Duodenal mucosa (tissue), 2 donors: ENCODE results near the gene PLEKHF1.
"Not testable (repeated sequence)": the region's sequence is repeated elsewhere in the genome, so short reads cannot be mapped to it uniquely, and the experiment has no call there.

ENCODE experiments used
- H3K27ac ChIP-seq: one replicate; pipeline ENCODE4 v1.7.0; 2013; ENCODE audit warnings: low read depth, low read length
- H3K27me3 ChIP-seq, 2 donors: one replicate each; pipeline ENCODE4 v1.7.0; 2013; ENCODE audit warnings: low read length in 2 of 2, control low read depth in 1 of 2; ENCODE audit not compliant: insufficient read depth in 2 of 2, control insufficient read depth in 1 of 2
- H3K36me3 ChIP-seq, 2 donors: one replicate each; pipeline ENCODE4 v1.7.0; 2013; ENCODE audit warnings: low read length in 2 of 2, control low read depth in 1 of 2; ENCODE audit not compliant: insufficient read depth in 2 of 2, control insufficient read depth in 1 of 2
- H3K4me1 ChIP-seq, 2 donors: one replicate each; pipeline ENCODE4 v1.7.0; 2013; ENCODE audit warnings: low read length in 2 of 2, control low read depth in 1 of 2; ENCODE audit not compliant: insufficient read depth in 2 of 2, control insufficient read depth in 1 of 2
- H3K4me3 ChIP-seq, 2 donors: one replicate each; pipeline ENCODE4 v1.7.0; 2013; ENCODE audit warnings: low read length in 2 of 2, low read depth in 1 of 2
- H3K9ac ChIP-seq, 2 donors: one replicate each; pipeline ENCODE4 v1.7.0; 2013; ENCODE audit warnings: low read length in 2 of 2, low read depth in 1 of 2
- H3K9me3 ChIP-seq, 2 donors: one replicate each; pipeline ENCODE4 v1.7.0; 2013; ENCODE audit warnings: low read length in 2 of 2, control low read depth in 1 of 2; ENCODE audit not compliant: control insufficient read depth in 1 of 2

Gene PLEKHF1

DNA sequence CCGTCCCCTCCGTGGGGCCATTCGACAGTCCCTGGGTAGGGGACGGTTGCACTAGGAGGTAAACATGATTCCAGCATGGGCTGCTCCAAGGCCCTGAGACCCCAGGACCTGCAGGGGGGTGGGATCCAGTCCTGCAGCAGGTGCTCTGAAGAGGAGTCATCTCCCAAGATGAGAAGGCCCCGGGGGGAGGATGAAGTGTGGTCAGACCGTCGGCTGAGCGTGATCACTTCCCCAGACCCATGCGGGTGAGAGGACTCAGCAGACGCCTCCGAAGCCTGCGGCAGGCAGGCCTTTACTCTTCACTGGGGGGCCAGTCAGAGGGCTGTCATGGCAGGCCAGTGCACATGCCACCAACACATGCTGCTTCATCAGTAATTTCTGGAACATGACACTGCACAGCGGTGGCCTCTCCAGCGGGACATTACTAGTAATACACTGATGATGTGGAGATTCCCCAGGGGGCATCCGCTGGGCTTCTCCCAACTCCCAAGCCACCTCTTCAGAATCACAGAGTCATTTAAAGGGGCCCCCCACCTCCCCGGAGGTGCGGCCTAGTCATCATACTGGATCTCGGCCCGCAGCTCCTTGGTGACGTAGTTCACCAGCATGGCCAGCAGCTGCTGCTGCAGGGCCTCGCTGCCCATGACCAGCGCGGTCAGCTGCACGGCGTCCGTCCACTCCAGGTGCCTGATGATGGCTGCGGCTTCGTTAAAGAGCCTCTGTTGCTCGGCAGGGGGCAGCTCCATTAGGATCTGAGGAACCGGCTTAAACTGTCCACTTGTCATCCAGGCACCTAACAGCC lies 37.1 kb downstream of the PLEKHF1 start:
- Histone ChIP-seq H3K4me3 (no peak overlapping the region), H3K36me3 (peaks cover 2 to 34% of the 10 kb centered on the region in 2 donors), H3K9me3 (no peaks in the 10 kb centered on the region), H3K9ac (no peak overlapping the region), H3K27ac (no peak overlapping the region), H3K27me3 (no peaks in the 10 kb centered on the region), H3K4me1 (peaks cover 0 to 7% of the 10 kb centered on the region in 2 donors)

DNA sequence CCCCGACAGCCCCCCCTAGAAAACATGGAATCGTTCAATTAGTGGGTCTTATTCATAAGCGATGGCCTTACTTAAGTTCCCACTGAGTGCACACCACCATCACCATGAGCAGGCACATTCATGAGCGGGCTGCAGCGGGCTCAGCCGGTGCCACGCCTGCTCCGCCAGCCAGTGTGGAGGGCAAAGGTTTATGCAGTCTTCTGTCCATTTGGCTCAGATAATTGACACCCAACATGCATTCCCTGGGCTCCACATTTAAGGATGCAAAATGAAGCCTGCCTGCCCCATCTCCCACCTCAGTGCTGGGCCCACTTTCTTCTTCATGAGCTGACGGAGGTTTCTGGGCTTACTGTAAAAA lies 37.7 kb downstream of the PLEKHF1 start:
- H3K4me1 ChIP-seq = peaks cover 0 to 7% of the 10 kb centered on the region in 2 donors
- no peaks in the 10 kb centered on the region for H3K9me3 ChIP-seq
- no peaks in the 10 kb centered on the region for H3K27me3 ChIP-seq
- no peak overlapping the region for H3K9ac ChIP-seq
- no peak overlapping the region for H3K27ac ChIP-seq
- H3K36me3 ChIP-seq = peaks cover 5 to 34% of the 10 kb centered on the region in 2 donors
- no peak overlapping the region for H3K4me3 ChIP-seq

DNA sequence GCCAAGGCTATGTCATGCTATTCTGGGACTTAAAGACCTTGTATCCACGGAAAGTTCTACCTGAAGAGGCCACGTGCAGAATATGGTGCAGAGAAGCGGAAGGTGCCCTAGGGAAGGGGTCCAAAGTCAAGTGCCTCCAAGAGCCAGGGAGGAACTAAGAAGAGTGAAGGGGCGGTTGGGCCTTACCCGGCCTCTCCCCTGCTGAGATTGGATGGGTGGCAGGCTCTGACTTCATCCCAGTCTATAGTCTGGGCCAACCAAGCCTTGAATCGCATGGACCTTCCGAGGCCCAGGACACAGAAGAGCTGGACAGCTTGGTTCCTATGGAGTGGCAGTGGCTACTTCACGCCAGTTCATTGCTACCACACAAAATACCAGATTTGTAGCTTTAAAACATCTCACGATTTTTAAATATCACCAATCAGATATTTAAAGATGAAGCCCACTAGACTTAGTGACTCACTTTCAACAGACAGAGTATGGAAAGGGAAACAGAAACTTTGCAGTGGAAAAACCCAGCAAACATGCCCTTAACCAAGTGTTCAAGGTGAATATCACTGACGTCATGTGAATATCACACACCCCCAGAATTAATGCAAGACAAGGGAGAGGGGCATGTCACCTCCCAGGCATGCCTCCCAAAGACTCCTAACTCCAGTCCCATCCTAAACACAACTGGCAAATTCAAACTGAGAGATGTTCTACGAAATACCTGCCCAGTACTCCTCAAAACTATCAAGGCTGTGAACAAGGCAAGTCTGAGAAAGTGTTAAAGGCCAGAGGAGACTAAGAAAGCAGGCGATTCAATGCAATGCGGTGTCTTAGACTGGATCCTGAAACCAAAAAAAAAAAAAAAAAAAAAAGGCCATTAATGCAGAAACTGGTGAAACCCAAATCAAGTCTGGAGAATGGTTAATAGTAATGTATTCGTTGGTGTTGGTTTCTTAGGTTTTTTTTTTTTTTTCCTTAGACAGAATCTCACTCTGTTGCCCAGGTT lies 39.6 kb downstream of the PLEKHF1 start:
- no peaks in the 10 kb centered on the region for H3K9me3 ChIP-seq
- H3K27ac ChIP-seq = no peak overlapping the region
- no peak overlapping the region for H3K9ac ChIP-seq
- H3K27me3 ChIP-seq = no peaks in the 10 kb centered on the region
- peaks cover 5 to 34% of the 10 kb centered on the region in 2 donors for H3K36me3 ChIP-seq
- no peak overlapping the region for H3K4me3 ChIP-seq
- H3K4me1 ChIP-seq = peaks cover 12 to 18% of the 10 kb centered on the region in 2 donors

DNA sequence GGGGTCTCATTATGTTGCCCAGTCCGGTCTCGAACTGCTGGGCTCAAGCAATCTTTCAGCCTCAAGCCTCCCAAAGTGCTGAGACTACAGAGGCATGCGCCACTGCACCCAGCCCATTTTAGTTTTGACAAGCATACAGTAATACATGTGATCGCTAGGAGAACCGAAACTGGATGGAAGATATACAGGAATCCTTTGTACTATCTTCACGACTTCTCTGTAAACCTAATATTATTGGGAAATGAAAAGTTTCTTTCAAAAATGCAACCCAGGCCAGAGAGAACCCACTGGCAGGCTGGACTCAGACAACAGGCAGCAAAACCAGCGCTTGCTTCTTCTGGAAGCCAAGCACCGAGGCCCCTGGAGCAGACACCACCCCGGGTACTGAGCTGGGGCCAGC lies 40.4 kb downstream of the PLEKHF1 start:
- H3K9me3 ChIP-seq = no peaks in the 10 kb centered on the region
- no peak overlapping the region for H3K9ac ChIP-seq
- H3K4me1 ChIP-seq = peaks cover 18 to 20% of the 10 kb centered on the region in 2 donors
- no peak overlapping the region for H3K27ac ChIP-seq
- H3K36me3 ChIP-seq = peaks cover 5 to 34% of the 10 kb centered on the region in 2 donors
- H3K4me3 ChIP-seq = no peak overlapping the region
- no peaks in the 10 kb centered on the region for H3K27me3 ChIP-seq

DNA sequence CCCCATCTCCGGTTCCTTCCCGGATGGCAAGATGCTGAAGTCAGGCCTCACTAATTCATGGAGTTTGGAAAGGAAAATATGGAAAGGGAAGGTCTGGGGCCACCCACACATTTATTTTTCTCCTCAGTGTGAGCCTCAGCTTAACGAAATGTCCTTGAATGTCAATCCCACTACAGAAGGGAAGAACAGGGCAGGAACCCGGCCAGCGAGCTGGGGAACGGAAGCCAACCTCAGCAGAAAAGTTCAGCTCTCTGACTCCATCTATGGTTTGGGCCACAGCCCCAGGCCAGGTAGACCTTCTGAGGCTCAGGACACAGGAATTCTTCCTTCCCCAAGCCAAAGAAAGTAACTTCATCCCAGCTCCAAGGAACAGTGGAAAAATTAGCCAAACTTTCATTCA lies 41.4 kb downstream of the PLEKHF1 start:
- Histone ChIP-seq H3K4me1 (peaks cover 21 to 22% of the 10 kb centered on the region in 2 donors), H3K9me3 (no peaks in the 10 kb centered on the region), H3K27ac (no peak overlapping the region), H3K27me3 (no peaks in the 10 kb centered on the region), H3K4me3 (no peak overlapping the region), H3K9ac (no peak overlapping the region), H3K36me3 (peaks cover 5 to 31% of the 10 kb centered on the region in 2 donors)

DNA sequence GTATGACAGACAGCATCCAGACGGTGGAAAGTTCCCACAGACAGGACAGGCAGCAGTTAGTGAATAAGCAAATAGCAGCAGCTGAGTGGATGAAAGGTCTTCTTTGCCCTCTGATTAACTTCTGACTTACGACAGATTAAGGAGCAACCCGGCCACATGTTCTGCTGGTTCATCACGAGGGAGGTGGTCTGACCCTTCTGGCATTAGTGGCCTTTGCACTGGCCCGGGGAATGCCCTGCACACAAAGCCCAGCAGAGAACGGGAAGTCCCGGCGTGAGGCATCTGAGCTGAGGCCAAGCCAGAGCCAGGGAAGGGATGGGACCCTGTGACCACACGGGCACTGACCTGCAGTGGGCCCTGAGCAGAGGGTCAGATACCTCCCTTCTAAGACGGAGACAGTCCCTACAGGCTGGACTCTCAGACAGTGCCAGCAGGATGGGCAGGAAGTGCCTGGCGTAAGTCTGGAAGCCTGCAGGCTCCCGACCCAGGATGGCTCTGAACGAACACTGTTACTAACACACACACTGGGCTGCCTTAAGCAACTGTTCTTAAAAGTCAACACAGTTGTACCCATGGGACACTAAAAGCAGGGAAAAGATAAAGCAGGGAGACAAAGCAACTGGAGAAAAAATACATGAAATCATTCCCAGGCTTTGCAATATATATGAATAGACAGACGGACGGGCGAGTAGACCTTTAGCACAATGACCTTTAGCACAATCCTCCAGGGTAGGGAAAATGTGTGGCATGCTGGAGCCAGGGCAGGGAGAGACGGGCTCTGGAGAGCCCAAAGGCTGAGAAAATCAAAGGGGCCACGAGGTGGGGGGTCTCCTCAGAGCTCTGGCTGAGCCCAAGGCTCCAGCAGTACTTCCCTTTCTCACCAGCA lies 43.5 kb downstream of the PLEKHF1 start:
- H3K27me3 ChIP-seq = no peaks in the 10 kb centered on the region
- peak overlapping the region; percentile 19 to 28 for H3K9ac ChIP-seq
- H3K36me3 ChIP-seq = peaks cover 5 to 17% of the 10 kb centered on the region in 2 donors
- H3K4me1 ChIP-seq = peaks cover 31 to 38% of the 10 kb centered on the region in 2 donors
- H3K27ac ChIP-seq = peak overlapping the region; percentile 38
- H3K4me3 ChIP-seq = peak overlapping the region; percentile 44 to 55
- H3K9me3 ChIP-seq = no peaks in the 10 kb centered on the region

DNA sequence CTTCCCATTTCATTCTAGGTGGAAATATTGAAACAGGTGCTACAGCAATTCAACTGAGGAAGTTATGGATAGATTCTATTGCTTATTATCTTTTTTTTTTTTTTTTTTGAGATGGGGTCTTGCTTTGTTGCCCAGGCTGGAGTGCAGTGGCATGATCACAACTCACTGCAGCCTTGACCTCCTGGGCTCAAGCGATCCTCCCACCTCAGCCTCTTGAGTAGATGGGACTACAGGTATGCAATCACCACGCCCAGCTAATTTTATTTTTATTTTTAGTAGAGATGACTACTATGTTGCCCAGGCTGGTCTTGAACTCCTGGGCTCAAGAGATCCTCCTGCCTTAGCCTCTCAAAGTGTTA lies 44.2 kb downstream of the PLEKHF1 start:
- H3K9me3 ChIP-seq, H3K27ac ChIP-seq, H3K27me3 ChIP-seq: not testable (repeated sequence)
- peaks cover 31 to 44% of the 10 kb centered on the region in 2 donors for H3K4me1 ChIP-seq
- H3K9ac ChIP-seq = peak overlapping the region in 1 of 2 donors; percentile 19
- H3K4me3 ChIP-seq = peak overlapping the region in 1 of 2 donors; percentile 55
- H3K36me3 ChIP-seq = peaks cover 5 to 17% of the 10 kb centered on the region in 2 donors

DNA sequence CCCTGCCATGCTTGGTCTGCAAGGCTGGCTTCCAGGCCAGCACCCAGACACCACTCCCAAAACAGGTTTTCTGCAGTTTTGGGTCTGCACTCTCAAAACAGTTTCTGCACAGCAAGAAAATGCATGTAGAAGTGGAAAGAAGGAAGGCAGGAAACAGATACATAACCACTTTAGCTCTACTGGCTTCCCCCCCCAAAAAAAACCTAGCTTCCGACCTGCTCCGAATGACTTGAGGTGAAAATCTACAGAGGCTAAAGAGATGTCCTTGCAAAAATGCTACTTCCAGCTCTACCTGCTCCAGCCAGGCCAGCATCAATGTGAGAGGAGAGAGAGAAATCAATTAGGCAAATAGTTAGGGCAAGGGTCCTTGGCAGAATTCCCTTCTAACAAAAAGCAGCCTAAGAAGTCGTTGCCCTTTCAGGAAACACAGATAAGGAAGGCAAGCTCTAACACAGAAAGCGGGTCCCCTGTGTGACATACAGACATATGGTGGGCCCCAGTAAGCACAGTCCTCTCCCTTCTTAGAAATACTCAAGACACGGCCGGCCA lies 46.4 kb downstream of the PLEKHF1 start:
- Histone ChIP-seq H3K9ac (no peak overlapping the region), H3K36me3 (peaks cover 5% of the 10 kb centered on the region in 2 donors), H3K4me1 (peaks cover 34 to 55% of the 10 kb centered on the region in 2 donors), H3K27ac (no peak overlapping the region), H3K9me3 (no peaks in the 10 kb centered on the region), H3K27me3 (no peaks in the 10 kb centered on the region), H3K4me3 (no peak overlapping the region)

DNA sequence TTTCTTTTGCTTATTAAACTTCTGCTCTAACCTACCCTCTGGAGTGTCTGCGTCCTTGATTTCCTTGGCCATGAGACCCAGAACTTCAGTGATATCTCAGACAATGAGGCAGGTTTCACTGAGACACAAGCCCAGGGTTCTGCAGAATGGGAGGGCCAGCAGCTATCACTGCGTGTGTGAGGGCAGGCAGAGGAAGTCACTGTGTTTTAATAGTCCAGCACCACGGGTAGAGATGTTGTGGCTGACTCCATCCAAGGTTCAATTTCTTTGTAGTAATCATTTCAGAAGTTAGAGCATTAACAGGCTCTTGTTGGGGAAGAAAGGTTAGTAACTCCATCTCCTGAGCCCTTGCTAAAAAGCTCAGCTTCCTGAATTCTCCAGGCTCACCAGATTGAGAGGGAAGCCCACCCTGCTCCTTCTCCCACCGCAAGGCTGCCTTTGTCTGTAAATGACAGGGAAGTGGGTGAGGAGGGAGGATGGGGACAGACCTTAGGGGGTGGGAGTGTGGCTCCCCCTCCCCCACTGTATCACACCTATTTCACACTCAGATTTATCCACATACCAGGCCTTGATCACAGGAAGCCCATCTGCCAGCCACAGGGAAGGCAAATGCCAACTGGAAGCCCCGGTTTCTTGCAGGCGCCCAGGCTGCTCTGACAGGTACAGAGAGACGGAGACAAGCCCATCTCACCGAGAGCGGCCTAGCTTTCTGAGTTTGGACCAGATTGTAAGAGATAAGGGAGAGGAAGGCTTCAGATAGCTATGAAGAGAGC lies 47.7 kb downstream of the PLEKHF1 start:
- no peaks in the 10 kb centered on the region for H3K36me3 ChIP-seq
- no peaks in the 10 kb centered on the region for H3K27me3 ChIP-seq
- no peak overlapping the region for H3K27ac ChIP-seq
- H3K4me1 ChIP-seq = peaks cover 34 to 58% of the 10 kb centered on the region in 2 donors
- H3K9ac ChIP-seq = no peak overlapping the region
- no peaks in the 10 kb centered on the region for H3K9me3 ChIP-seq
- H3K4me3 ChIP-seq = peak overlapping the region in 1 of 2 donors; percentile 50
